Cortex of kidney (tissue), 1 donor: ENCODE measurements around the gene SCN1B.
"Not testable (repeated sequence)": the region's sequence is repeated elsewhere in the genome, so short reads cannot be mapped to it uniquely, and the experiment has no call there.

Experiments used
- DNase-seq: peaks from one replicate; lab custom pipeline; 2025; lab: John Stamatoyannopoulos, UW

The SCN1B gene

DNA sequence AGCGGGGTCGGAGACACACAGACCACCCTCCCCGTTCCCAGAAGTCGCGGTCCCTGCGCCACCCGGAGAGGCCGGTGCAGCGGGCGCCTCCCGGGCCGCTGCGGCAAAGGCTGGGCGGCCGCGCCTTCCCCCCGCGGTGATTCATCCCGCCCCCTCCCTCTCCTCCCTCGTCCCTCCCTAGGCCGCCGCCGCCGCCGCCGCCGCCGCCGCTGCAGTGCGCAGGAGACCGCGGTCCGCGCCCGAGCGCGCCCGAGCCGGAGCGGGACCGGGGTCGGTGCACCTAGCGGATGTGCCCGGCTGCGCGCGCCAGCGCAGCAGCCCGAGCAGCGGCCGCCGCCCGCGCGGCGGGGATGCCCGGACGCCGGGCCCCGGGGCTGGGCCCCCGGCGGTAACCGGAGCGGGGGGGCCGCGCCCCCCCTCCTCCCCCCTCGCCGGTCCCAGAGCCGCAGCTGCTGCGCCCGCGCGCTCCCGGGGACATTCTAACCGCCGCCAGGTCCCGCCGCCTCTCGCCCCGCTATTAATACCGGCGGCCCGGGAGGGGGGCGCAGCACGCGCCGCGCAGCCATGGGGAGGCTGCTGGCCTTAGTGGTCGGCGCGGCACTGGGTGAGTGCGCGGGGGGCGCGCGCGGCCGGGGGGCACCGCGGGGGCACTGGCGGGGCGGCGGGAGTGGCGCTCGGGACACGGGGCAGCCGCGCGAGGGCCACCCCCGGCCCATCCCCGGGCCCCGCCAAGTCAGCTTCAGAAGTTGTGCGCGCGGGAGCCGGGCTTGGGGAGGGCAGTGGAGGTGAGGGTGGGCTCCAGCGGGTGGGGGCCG lies at the start of gene SCN1B:
TSS of gene SCN1B (plus strand) at position 214 of the 815 bp plus-strand sequence. CDS start at position 565, 351 bp downstream.
- no peak for DNase-seq

DNA sequence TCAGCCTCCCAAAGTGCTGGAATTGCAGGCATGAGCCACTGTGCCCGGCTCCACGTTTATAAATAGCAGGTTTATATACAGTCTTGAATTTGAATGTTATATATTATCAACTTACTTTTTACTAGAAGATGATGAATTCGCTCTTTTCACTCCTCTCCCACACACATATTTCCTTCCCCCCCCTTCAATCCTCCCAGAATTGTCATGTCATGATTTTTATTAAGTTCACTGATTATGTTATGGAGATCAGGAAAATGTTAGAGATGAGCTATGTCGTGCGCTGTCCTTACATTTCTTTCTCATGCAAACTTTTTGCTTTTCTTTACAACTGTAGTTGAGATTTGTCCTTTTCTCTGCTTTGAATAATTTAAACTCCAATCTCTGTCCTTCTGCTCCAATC lies 48.0 kb upstream of the SCN1B start:
- no peak for DNase-seq

DNA sequence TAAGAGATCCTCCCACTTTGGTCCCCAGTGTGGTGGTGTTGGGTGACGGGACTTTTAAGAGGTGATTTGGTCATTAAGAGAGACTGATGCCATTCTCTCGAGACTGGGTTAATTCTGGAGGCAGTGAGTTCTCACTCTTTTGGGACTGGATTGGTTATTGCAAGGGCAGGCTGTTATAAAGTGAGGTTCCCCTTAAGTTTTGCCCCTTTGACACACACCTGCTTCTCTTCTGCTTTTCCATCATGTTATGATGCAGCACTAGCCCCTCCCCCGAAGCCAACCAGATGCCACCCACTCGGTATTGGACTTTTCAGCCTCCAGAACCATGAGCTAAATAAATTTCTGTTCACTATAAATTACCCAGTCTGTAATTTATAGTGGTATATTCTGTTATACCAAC lies 46.5 kb upstream of the SCN1B start:
- DNase-seq, result no peak

DNA sequence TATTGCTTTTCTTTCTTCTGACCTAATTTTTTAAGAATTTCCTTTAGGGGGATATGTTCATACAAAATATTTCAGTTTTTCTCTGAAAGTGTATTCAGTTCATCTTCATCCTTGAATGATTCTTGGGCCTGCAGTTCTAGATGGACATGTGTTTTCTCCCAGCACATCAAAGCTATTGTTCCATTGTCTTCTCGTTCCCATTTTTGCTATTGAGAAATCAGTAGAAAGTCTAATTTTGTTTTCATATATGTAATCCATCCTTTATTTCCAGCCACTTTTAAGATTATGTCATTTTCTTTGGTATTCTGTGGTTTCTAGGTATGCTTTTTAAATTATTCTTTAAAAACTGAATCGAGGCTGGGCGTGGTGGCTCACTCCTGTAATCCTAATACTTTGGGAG lies 46.0 kb upstream of the SCN1B start:
- DNase-seq, result no peak

DNA sequence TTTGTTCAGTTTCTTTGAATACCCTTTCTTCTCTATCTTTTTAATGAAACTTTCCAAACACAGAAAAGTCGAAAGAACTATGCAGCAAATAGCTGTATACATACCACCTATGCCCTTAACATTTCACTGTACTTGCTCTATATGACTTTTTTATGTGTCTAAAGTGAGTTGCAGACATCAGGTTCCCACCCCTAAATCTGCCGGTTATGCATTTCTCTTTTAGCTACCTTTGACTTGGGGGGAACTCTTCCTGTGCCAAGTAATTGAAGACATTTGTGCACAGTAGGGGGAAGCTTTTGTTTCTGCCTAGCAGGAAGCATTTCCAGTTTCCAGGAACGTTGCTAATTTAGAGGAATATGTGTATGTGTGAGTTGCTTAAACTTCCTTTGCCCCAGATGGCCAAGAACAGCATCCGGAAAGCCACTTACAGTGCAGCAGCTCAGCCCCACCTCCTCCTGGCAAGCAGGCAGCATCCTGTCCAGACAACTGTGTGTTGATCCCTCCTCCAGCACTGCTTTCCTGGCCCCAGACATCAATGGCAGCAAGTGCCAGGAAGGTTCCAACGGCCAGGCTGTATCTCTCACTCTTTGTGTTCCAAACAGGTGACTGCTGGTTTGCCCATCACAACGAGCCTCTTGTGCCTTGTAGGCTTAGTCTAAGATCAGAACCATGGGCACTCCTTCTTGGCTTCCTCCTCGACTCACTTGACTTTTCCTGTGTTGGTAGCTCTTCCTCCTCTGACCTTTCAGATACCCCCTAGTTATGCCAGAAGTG lies 44.8 kb upstream of the SCN1B start:
- no peak for DNase-seq

DNA sequence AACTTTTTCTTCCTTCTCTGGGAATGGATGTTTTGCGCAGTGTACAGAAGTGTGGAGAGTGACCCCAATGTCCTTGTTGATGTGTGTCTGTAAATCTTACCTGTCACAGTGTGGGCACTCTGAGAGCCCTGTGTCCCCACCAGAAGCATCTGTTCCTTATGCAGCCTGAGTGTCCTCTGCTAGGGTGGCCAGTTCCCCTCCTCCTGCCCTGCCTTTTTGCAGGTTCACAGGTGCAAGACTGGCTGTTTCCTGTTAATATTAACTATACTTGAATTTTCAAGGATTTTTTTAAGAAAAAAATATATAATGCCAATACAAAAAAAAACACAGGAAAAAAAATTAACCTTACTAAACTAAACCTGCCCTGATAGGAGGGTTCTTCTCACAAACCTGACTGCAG lies 42.2 kb upstream of the SCN1B start:
- no peak for DNase-seq

DNA sequence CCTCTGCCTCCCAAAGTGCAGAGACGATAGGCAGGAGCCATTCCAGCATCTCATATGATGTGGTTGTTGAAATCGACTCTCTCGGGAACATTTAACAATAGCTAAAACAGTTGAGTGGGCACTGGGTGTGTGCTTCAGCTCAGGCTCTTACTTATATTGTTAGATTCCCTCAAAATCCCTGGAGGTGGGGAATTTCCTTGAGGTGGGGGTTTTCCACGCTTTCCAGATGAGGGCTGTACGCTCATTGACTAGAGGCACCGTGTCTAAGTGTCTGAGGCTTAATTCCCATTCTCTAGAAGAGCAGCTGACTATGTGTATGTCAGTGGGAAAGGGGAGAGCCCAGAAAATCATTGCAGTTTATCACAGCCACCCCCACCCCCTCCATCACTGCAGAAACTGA lies 41.0 kb upstream of the SCN1B start:
- no peak for DNase-seq

DNA sequence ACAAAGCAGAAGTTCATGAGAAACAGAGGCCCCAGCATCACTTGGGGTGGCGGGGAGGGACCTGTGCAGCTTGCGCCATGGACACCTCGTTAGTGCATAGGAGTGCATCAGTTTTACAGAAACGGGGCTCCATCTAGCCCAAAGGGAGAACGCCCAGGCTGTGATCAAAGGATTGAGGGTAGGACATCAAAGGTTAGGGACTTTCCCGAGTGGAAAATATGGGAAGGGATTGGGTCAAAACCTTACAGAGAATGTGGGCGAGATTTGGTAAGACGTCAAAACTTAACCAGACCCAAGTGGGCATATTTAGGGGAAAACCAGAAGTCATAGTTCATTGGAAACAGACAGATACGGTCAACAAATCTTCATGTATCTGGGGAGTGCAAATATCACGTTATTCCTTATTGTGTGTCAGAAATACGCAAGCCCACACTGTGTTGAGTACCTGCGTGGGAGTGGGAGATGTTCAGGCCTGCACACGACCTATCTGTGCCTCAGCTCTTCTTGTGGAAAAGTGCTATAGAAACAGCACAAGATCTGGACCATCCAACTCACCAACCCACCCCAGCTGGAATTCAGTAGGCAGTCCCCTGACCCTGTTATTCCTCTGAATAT lies 39.6 kb upstream of the SCN1B start:
- DNase-seq, result no peak

DNA sequence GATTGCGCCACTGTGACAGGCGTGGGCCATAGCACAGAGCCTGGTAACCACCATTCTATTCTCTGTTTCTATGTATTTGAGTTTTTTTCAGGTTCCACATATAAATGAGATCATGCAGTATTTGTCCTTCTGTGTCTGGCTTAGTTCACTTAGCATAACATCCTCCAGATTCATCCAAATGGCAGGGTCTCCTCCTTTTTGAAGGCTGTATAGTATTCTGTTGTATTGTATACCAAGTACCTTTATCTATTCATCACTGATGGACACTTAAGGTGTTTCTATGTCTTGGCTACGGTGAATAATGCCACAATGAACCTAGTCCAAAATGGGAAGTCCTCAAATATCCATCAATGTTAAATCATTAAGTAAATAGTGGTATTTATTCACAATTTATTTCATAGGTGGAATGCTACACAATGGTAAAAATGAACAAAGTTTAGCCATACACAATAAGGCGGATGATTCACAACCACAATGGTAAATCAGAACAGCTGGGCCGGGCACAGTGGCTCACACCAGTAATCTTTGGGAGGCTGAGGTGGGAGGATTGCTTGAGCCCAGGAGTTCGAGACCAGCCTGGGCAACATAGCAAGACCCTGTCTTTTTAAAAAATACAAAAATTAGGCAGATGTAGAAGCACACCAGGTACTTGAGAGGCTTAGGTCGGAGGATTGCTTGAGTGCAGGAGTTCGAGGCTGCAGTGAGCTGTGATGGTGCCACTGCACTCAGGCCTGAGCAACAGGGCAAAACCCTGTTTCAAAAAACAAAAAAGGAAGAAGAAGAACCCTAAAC lies 38.5 kb upstream of the SCN1B start:
- DNase-seq, result no peak

DNA sequence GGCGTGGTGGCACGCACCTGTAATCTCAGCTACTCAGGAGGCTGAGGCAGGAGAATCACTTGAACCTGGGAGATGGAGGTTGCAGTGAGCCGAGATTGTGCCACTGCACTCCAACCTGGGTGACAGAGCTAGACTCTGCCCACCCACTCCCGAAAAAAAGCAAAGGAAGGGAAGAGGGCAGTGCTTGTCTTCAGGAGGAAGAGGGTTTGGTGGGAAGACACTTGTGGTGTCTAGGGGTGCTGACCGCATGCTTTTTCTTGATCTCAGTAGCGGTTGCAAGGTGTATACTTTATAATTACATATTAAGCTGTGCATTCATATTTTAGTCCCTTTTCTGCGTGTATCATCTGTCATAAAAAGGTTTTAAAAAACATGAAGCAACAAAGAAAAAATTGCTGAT lies 37.7 kb upstream of the SCN1B start:
- DNase-seq, result not testable (repeated sequence)

DNA sequence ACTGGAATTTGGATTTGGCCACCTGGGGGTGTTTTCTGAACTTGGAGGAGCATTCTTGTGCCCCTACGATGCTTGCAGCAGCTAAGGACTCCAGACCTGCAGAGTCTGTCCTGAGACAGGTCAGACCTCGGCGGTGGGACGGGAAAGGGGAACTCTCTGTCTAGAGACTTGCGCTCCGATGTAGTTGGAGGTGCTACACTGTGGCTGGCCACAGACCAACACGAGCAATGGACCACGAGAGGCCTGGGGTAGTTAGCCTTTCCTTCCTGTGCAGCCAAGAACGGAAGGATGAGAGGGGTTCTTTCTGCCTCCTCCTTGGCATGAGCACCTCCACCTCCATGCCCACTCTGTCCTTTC lies 36.0 kb upstream of the SCN1B start:
- DNase-seq, result no peak

DNA sequence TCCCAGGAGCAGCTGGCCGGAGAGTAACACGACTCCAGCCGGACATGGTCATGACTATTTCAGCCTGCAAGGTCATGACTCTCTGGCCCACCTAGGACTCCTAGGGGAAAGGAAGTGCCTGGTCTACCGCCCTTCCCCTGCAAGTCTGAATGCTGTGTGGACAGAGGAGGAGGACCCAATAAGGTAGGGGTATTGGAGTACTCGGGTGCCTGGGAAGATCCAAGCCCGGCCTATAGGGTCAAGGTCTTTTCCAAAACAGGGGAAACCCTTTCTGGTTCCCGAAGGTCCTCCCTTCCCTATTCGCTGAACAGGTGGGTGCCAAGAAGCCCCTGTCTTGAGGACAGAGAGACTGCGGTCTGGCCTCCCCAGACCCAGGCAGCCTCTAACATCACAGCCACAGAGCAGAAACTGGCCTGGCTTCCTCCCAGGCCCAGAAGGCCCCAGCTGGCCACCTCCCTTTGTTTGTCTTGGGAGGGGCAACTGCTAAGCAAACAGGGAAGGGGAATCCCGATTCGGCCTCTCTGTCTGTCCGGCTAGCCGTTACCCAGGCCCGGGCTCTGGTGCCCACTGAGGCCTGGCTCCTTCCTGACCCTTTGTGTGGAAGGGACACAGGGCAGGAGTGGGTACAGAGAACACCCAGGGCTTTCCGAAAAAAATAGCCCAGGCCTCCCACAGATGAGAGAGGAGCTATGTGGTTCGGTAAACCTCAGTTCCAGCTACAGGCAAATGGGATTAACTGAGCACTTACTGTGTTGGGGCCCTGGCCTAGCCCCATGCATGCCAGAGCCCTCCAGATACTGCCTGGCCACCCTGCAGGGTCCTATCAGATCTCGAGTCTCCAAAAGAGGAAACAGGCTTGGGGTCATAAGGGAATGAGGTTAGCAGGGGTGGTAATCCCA lies 35.4 kb upstream of the SCN1B start:
- no peak for DNase-seq

DNA sequence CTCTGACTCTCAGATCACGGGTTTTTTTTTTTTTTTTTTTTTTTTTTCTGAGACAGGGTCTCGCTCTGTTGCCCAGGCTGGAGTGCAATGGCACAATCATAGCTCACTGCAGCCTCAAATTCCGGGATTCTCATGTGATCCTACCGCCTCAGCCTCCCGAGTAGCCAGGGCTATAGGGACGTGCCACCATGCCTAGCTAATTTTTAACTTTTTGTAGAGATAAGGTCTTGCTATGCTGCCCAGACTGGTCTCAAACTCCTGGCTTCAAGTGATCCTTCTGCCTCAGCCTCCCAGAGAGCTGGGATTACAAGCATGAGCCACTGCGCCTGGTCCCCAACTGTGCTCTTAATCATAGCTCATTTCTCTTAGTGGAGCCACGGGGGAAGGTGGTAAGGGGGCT lies 34.7 kb upstream of the SCN1B start:
- no peak for DNase-seq

DNA sequence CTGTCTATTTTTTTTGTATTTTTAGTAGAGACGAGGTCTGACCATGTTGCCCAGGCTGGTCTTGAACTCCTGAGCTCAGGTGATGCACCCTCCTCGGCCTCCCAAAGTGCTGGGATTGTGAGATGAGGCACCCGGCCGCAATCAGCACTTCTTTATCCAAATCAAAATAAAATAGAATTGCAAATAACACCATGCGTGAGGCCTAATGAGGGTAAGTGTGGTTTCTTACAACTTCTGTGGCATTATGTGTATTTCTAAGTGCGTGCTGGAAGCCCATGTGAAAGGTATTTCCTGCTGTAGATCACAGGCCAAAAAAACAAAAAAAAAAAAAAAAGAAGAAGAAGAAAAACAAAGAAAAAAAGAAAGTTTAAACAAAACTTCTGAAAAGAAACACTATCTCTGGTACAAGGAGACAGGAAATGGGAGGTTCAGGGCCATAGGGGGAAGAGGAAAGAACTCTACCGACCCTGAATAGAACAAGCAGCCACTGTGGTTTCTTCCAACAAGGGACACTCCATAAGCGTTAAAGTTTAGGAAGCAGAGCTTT lies 33.1 kb upstream of the SCN1B start:
- DNase-seq, result no peak

DNA sequence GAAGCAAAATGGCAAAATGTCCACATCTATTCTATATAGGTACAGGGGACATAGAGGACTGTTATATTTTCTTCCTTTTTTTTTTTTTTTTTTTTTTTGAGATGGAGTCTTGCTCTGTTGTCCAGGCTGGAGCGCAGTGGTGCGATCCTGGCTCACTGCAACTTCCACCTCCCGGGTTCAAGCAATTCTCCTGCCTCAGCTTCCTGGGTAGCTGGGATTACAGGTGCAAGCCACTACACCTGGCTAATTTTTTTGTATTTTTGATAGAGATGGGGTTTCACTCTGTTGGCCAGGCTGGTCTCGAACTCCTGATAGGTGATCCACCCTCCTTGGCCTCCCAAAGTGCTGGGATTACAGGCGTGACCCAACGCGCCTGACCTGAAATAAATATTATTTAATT lies 32.0 kb upstream of the SCN1B start:
- DNase-seq, result not testable (repeated sequence)

DNA sequence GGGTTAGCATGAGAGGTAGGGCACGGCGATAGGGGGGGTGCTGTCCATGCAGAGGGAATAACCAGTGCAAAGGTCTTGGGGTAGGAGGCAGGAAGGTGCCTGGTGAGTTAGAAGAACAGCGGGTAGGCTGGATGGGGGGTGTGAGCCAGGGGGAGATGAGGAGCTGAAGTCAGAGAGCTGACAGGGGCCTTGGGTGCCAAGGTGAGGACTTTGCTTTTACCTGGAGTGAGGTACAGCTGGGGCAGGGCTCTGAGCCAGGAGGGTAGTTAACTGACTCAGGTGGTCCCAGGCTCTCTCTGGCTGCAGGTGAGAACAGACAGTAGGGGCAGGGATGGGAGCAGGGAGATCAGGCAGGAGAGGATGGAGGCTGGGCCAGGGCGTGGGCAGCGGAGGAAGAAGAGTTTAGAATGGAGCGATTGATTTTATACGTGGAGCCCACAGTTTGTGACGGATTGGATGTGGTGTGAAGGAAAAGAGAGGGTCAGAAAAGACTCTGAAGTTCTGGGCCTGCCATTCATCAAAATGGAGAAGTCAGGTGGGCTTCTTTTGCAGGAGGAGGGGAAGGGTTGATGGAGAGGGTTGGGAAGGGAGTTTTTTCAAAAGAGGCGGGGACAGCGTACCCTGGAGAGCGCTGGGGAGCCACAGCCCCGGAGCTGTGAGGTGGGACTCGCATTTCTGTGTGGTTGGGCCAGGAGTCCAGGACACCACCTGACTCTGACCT lies 31.3 kb upstream of the SCN1B start:
- DNase-seq, result no peak

DNA sequence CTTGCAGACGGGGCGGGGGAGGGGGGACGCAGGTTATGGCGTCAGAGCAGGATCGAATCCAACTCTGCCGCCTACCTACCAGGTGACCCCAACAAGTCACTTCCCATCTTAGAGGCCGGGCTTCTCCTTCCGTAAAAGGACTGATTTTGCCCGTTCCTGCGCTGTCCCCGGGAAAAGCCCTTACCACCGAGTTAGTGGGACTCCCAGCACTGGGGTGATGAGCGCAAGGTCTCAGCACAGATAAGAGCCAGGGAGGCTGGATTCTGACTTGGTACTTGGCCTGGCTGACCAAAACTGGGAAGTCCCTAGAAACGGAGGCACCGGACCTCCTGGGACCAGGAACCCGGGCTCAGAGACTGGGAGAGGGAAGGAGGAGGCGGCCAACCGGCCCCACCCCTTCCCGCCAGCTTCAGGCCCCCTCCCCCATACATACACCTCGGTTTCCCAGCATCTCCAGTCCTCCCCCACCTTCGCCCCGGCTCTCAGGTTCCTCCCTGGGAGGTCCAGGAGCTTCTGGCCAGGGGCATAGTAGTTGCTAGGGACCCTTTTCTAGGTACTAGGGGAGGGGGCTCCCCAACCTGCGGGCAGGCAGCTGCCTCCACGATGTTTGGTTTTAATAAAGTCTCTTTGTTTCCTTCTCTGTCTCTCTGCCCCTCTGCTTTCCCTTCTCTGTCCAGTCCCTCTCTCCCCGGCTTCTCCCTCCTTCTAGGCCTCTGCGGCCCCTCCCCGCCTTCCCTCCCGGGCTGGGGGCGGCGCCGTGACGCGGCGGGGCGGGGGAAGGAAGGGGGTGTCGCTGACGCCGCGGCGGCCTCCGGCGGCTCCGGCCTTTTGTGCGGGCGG lies 30.6 kb upstream of the SCN1B start, which contains the start of gene GRAMD1A:
TSS of gene GRAMD1A (plus strand) at position 826 of the 840 bp plus-strand sequence. CDS start 156 bp downstream, outside the sequence.
- DNase-seq, result no peak

DNA sequence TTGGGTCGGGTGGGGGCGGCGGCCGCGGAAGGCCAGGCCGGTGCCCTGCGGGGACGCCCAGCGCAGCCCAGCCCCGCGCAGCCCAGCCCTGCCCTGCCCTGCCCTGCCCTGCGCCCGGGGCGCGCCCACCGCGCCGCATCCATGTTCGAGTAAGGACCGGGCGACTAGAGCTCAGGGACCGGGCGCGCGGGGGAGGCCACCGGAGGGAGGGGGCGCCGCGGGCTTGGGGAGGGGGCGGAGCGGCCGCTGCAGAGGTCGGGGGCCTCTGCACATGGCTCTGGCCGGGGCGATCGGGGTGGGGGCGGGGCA lies 30.0 kb upstream of the SCN1B start:
- DNase-seq, result no peak
